GM13977 (cell line): ENCODE data around the gene COPZ1.
A peak's percentile ranks its signal among the peaks of the same experiment; 100 is the strongest.

Source experiments
- DNase-seq: peaks from one replicate; pipeline ENCODE4 v3.0.0; 2012; ENCODE audit warnings: low spot score
- CTCF ChIP-seq: IDR thresholded peaks from 2 replicates; pipeline ENCODE4 v1.5.1; 2012; ENCODE audit warnings: mild to moderate bottlenecking, control low read depth; ENCODE audit not compliant: insufficient read depth; ENCODE audit errors: extremely low read depth, missing control alignments
- in situ Hi-C: fragments of 300-500 bp; cut with MboI; formaldehyde crosslinking; loops from one replicate; pipeline ENCODE4 v1.12.0; 2022; ENCODE audit warnings: low sequenced_read_pairs, low pct_unique_long_range_greater_than_20kb, mixed read lengths, inconsistent platforms; ENCODE audit not compliant: unreplicated experiment

The COPZ1 gene

DNA sequence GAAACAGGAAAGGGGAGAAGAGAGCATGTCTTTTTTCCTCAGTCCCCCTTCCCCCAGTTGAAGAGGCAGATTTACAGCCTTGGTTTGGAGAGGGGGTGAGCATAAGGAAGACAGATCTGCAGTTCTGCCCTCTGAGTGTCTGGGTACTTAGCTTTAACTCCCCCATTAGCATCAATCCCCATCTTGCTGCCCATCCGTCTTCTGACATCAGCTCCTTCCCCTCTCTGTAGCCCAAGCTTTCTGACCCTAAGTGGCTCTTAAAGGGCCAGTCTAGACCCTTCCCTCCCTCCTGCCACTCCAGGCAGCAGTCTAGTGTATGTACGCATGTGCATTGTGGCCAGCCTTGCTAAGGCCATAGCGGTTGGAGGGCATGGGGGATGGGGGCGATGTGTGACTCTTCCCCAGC is 32.0 kb downstream of the COPZ1 start:
- TF ChIP-seq CTCF = no peak
- in situ Hi-C loops = loop anchor here (25.0 kb wide), 1 partner anchor 345 kb away; the partner anchor contains the start of genes HOXC8 and HOXC9
- DNase-seq = no peak

DNA sequence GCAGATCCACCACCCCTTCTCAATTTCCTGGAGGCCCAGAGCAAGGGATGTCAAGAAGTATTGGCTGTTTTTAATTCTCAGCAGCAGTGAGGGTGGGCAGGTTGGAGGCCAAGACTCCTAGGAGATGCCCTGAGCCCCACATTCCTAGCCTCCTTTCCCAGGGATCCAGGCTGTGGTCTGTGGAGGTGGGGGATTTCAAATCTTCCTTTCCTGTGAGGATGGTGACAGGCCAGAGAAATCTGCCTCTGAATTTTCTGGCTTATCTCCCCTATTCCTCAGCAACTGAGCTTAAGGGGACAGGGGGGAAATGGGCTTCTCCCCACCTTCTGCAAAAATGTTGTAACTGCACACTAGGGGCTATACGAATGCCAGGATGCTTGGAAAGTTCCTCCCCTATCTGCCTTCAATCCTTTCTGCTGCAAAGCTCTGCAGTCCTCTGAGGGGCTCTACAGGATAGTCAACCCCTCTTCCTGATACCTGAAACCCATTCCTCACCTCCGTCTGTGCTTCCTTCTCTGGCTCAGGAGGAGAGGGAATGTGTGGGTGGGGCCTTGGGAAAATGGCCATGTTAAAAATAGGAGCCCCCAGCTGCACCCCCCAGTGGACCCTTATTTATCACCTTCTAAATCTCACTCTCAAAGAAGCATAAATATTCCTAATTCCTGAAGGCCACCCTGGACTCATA is 32.7 kb downstream of the COPZ1 start:
- DNase-seq = no peak
- in situ Hi-C loops = loop anchor here (25.0 kb wide), 1 partner anchor 345 kb away; the partner anchor contains the start of genes HOXC8 and HOXC9
- TF ChIP-seq CTCF = no peak

DNA sequence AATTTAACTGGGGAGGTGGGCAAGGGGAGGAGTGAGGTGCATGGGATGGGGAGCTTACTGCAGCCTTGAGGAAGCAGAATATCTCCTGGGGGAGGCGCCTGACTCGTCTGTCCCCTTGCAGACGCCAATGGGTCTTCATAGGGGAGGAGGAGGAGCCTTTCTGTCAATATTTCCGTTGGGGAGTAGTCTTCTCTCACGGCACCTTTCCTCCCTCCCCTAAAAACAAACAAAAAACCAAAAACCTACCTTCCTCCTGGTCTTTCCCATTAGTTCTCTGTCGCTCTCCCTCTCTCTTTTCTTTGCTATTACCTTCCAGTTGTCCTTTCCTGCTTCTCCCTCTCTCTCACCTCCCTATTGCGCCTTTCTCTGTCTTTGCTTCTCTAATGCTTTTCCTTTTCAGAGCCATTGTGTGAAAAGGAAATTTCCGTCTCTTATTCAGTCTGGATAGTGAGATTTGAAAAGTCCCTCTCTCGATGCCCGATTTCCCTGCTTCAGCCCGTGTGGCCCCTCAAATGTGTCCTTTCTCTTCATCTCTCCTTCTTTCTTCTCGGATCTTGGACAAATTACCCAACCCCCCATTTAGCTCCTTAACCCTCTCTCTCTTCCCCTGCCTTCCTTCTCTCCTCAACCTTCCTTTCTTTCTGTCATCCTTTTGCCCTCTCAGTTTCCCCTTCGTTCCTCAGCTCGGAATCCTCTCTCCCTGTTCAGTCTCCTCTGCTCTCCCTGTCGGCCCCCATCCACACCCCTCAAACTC is 33.4 kb downstream of the COPZ1 start:
- in situ Hi-C loops = loop anchor here (25.0 kb wide), 1 partner anchor 346 kb away; the partner anchor contains the start of genes HOXC8 and HOXC9
- TF ChIP-seq CTCF = no peak
- peak; percentile 69 for DNase-seq

DNA sequence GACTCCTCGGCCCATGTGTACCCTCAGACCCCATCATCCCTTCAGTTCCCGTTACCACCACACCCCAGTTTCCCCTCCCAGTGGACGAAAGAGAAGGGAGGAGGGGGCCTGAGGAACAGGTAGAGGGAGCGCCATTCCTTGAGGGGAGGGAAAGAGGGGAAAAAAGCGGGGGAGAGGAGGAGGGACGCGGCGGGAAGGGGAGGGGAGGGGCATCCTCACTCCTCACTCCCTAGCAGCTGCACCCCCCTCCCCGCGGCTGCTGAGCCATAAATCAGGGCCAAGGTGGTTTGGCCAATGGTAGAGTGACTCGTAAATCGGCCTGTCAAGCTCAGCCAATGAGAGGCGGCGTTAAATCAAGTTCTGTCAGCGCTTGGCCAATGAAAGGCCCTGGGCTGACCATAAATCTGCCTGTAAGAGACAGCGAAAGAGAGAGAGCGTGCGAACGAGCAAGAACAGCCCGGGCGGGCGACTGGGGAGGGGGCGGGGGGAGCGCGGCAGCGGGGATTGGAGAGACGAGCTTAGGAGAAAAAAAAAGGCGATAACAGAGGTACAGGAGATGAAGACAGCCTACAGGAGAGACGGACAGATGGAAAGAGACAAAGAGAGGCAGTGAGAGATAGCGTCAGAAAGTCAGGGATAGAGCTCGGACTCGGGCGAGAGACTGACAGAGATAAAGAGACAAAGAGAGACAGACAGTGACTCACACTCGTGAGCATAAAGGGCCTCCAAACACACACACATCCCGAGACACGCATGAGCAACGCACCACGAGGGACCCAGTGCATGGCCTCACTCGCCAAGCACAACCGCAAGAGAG is 34.2 kb downstream of the COPZ1 start:
- no peak for TF ChIP-seq CTCF
- in situ Hi-C loops = loop anchor here (25.0 kb wide), 1 partner anchor 347 kb away; the partner anchor contains the start of genes HOXC8 and HOXC9
- peak; percentile 95 for DNase-seq

DNA sequence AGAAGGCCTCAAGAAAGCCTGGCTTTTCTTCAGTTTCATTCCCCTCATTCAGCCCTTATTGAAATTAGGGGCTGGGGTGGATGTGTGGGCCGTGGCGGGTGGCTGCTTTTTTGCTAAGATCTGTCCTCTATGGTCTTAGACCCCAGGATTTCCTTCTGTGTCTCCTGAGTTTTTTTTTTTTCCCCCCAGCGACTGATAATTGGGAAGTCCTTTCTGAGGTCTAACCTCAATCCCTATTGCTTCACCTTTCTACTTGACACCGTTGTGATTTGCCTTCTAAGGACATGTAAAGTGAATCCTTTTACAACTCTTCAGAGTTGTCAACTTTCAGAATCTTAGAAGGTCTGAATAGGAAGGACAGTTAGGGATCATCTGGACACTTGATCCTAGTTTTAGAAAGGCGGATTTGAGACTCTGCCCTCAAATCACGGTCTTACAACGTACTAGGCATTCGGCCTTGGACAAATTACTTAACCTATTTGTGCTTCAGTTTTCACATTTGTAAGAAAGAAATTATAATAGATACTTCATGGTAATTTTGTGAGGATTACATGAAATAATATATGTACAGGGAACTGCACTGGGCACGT is 34.9 kb downstream of the COPZ1 start:
- TF ChIP-seq CTCF = no peak
- no peak for DNase-seq
- in situ Hi-C loops = loop anchor here (10.0 to 25.0 kb wide), 3 partner anchors 65 to 348 kb away; partner anchors contain the start of genes HOXC8 and HOXC9
